Smooth muscle cell (in vitro differentiated cells): ENCODE data around the gene CDIPT. TPM values are rescaled to one million over a fixed set of nuclear protein-coding genes. Genes with fewer than 3 reads are reported as not detected.

ENCODE experiments used
- DNase-seq: peaks from one replicate; lab custom pipeline; 2025; ENCODE audit not compliant: unreplicated experiment; lab: John Stamatoyannopoulos, UW
- H2AFZ ChIP-seq: fragments of 200-600 bp; sonication (generic); 2 replicates; pipeline ENCODE4 v1.6.0; 2016; ENCODE audit warnings: antibody characterized with exemption, low read depth, mild to moderate bottlenecking
- H3F3A ChIP-seq: fragments of 200-600 bp; sonication (generic); 2 replicates; pipeline ENCODE4 v1.6.0; 2017; ENCODE audit warnings: antibody characterized with exemption, low read depth
- H3K27ac ChIP-seq: fragments of 200-600 bp; sonication (generic); 2 replicates; pipeline ENCODE4 v1.5.1; 2016; ENCODE audit warnings: low read depth, mild to moderate bottlenecking
- H3K27me3 ChIP-seq: fragments of 200-600 bp; sonication (generic); 2 replicates; pipeline ENCODE4 v1.6.1; 2016; ENCODE audit warnings: low read depth, mild to moderate bottlenecking
- H3K36me3 ChIP-seq: fragments of 200-600 bp; sonication (generic); 2 replicates; pipeline ENCODE4 v1.5.1; 2016; ENCODE audit warnings: low read depth
- H3K4me1 ChIP-seq: fragments of 200-600 bp; sonication (generic); 2 replicates; pipeline ENCODE4 v1.5.1; 2016; ENCODE audit warnings: low read depth
- H3K4me2 ChIP-seq: fragments of 200-600 bp; sonication (generic); 2 replicates; pipeline ENCODE4 v1.6.0; 2016; ENCODE audit warnings: mild to moderate bottlenecking
- H3K4me3 ChIP-seq: fragments of 200-600 bp; sonication (generic); 2 replicates; pipeline ENCODE4 v1.5.1; 2016; ENCODE audit warnings: mild to moderate bottlenecking
- H3K79me2 ChIP-seq: fragments of 200-600 bp; sonication (generic); 2 replicates; pipeline ENCODE4 v1.6.0; 2016; ENCODE audit warnings: low read depth, mild to moderate bottlenecking
- H3K9ac ChIP-seq: fragments of 200-600 bp; sonication (generic); 2 replicates; pipeline ENCODE4 v1.6.0; 2016; ENCODE audit warnings: low read depth
- H3K9me3 ChIP-seq: fragments of 200-600 bp; sonication (generic); replicated peaks from 2 replicates; pipeline ENCODE4 v1.5.1; 2016; ENCODE audit warnings: low read depth
- H4K20me1 ChIP-seq: fragments of 200-600 bp; sonication (generic); 2 replicates; pipeline ENCODE4 v1.6.0; 2016; ENCODE audit warnings: low read depth
- WGBS: methylation state at CpG from one replicate; pipeline ENCODE4 v1.1.7; 2016; ENCODE audit warnings: low lambda C conversion rate; 5-methylcytosine and 5-hydroxymethylcytosine counted together
- polyA plus RNA-seq: library from polyadenylated mRNA; unstranded; fragments of >200 nt; fragmentation: Nextera tagmentation; extraction: Ambion mirVana; gene quantifications from 2 replicates; pipeline ENCODE4 v1.2.1, GENCODE V29; 2016
- total RNA-seq: library from RNA; depleted of rRNA; stranded (reverse); fragments of >200 nt; gene quantifications from 2 replicates; pipeline ENCODE4 v1.2.3, GENCODE V29; 2014
- TF ChIP-seq, protein P1 (sequence below): fragments of 200-600 bp; sonication (generic); IDR thresholded peaks from 2 replicates; pipeline ENCODE4 v1.5.1; 2017; ENCODE audit warnings: borderline replicate concordance, mild to moderate bottlenecking, antibody characterized with exemption; ENCODE audit not compliant: insufficient read depth, poor library complexity, severe bottlenecking

The CDIPT gene
- total and polyA plus RNA-seq, 2 experiments from 2014 or later, result 61.4 to 90.7 TPM

DNA sequence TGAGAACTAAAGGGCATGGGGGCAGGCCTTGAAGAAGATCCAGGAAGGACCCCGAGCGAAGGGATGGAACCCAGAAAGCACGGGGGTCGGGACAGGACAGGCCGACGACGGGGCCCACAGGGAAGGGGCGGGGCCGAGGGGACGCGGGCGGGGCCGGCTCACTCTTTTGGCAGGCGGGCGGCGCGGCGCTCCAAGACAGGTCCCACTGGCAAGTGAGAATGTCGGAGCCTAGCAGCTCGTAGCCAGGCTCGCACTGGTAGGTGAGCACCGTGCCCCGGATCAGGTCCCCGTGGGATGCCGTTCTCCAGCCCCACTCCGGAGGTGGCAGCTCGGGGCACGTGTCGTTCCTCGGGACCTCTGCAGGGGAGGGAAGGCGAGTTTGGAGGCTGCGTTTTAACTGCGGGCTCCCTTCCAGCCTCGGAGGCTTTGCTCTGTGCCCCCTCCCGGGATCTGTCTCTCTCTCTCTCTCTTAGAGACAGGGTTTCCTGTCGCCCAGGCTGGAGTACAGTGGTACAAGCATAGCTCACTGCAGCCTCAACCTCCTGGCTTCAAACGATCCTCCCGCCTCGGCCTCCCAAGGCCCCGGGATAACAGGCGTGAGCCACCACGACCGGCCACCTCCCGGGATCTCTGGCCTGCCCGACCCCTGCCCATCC lies 13.7 kb upstream of the CDIPT start:
- no peaks in the 10 kb centered on the region for H3F3A ChIP-seq
- no peak overlapping the region for H3K9ac ChIP-seq
- no peaks in the 10 kb centered on the region for H3K79me2 ChIP-seq
- no peaks in the 10 kb centered on the region for H4K20me1 ChIP-seq
- no peak overlapping the region for H3K27ac ChIP-seq
- H2AFZ ChIP-seq, result no peak overlapping the region
- TF ChIP-seq, protein P1, sequence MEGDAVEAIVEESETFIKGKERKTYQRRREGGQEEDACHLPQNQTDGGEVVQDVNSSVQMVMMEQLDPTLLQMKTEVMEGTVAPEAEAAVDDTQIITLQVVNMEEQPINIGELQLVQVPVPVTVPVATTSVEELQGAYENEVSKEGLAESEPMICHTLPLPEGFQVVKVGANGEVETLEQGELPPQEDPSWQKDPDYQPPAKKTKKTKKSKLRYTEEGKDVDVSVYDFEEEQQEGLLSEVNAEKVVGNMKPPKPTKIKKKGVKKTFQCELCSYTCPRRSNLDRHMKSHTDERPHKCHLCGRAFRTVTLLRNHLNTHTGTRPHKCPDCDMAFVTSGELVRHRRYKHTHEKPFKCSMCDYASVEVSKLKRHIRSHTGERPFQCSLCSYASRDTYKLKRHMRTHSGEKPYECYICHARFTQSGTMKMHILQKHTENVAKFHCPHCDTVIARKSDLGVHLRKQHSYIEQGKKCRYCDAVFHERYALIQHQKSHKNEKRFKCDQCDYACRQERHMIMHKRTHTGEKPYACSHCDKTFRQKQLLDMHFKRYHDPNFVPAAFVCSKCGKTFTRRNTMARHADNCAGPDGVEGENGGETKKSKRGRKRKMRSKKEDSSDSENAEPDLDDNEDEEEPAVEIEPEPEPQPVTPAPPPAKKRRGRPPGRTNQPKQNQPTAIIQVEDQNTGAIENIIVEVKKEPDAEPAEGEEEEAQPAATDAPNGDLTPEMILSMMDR, result no peak
- no peaks in the 10 kb centered on the region for H3K9me3 ChIP-seq
- H3K4me2 ChIP-seq, result peak overlapping the region; percentile 50
- no peaks in the 10 kb centered on the region for H3K4me1 ChIP-seq
- no peaks in the 10 kb centered on the region for H3K36me3 ChIP-seq
- peaks cover 19% of the 10 kb centered on the region for H3K27me3 ChIP-seq
- WGBS, result 13% methylated on average over 26 of the region's 45 CpGs
- peak overlapping the region; percentile 30 for H3K4me3 ChIP-seq
- no peak for DNase-seq

DNA sequence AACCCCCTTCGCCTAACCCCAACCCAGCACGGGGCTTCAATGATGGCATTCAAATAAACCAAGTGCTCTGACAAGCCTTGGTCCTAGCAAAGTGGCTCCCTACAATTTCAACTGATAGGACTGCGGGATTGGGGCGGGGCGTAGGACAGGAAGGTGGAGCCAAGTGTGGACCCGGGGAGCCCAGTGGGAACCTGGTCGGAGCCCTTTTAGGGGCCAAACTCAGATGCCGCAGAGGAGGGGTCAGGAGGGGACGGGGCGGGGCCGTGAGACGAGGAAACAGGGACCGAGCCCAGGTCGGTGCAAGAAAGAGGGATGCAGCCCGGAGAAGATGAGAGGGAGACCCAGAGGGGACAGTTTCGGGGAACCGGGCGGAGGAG lies 13.2 kb upstream of the CDIPT start:
- no peak for DNase-seq
- H4K20me1 ChIP-seq, result no peaks in the 10 kb centered on the region
- H3K4me3 ChIP-seq, result no peak overlapping the region
- H3K27ac ChIP-seq, result no peak overlapping the region
- 29% methylated on average over 17 of the region's 18 CpGs for WGBS
- no peaks in the 10 kb centered on the region for H3K36me3 ChIP-seq
- no peaks in the 10 kb centered on the region for H3K9me3 ChIP-seq
- H3K27me3 ChIP-seq, result peaks cover 19% of the 10 kb centered on the region
- no peaks in the 10 kb centered on the region for H3F3A ChIP-seq
- peak overlapping the region; percentile 50 for H3K4me2 ChIP-seq
- no peak overlapping the region for H3K9ac ChIP-seq
- H3K79me2 ChIP-seq, result no peaks in the 10 kb centered on the region
- TF ChIP-seq, protein P1, result no peak
- H2AFZ ChIP-seq, result no peak overlapping the region
- no peaks in the 10 kb centered on the region for H3K4me1 ChIP-seq

DNA sequence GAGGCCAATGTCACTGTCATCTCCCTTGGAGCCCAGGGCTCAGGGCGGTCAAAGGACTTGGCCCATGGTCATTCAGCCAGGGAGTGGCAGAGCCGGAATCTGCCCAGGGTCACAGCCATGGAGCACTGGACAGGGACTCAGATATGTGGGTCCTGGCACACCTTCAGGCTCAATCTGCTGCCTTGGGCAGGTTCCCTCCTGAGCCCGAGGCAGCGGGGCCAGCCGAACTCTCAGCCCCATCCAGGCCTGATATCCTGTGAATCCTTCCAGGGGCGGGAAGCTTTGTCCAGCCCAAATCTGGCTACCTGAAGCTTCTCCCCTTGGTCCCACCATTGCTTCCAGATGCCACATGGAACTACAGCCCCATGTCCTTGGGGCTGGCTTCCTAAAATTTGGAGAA lies 12.2 kb upstream of the CDIPT start:
- no peak overlapping the region for H3K9ac ChIP-seq
- no peak overlapping the region for H3K4me3 ChIP-seq
- H3K36me3 ChIP-seq, result no peaks in the 10 kb centered on the region
- peaks cover 19% of the 10 kb centered on the region for H3K27me3 ChIP-seq
- H4K20me1 ChIP-seq, result no peaks in the 10 kb centered on the region
- no peak for DNase-seq
- no peak overlapping the region for H3K27ac ChIP-seq
- no peaks in the 10 kb centered on the region for H3K79me2 ChIP-seq
- no peaks in the 10 kb centered on the region for H3K9me3 ChIP-seq
- no peaks in the 10 kb centered on the region for H3F3A ChIP-seq
- TF ChIP-seq, protein P1, result no peak
- WGBS, result over 99% methylated on average over 6 of the region's 6 CpGs
- no peak overlapping the region for H3K4me2 ChIP-seq
- H3K4me1 ChIP-seq, result no peaks in the 10 kb centered on the region
- no peak overlapping the region for H2AFZ ChIP-seq

DNA sequence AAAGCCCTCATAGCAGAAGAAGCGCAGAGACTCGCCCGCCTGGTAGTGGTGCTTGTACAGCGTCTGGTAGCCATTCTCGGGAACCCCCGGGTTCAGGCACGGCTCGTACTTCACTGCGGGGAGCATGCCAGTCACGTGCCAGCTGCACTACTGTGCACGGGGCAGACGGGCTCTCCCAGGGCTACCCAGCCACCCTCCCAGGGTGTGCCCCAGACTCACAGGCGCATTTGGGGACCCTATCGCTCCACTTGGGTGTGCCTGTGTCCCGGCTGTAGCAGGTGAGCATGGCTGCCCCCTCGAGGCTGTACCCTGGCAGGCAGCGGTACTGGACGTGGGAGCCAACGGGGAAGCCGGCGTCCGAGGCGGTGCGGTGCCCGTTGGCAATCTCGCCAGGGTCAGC lies 10.3 kb upstream of the CDIPT start:
- Histone ChIP-seq H3K4me1 (no peaks in the 10 kb centered on the region), H4K20me1 (no peaks in the 10 kb centered on the region), H3K27me3 (peaks cover 19% of the 10 kb centered on the region), H3K9me3 (no peaks in the 10 kb centered on the region), H3K9ac (no peak overlapping the region), H3K79me2 (no peaks in the 10 kb centered on the region), H3K36me3 (no peaks in the 10 kb centered on the region), H3K4me2 (no peak overlapping the region), H3K4me3 (no peak overlapping the region), H2AFZ (no peak overlapping the region), H3F3A (no peaks in the 10 kb centered on the region), H3K27ac (no peak overlapping the region)
- 98% methylated on average over 26 of the region's 26 CpGs for WGBS
- TF ChIP-seq, protein P1, result no peak
- no peak for DNase-seq
